H1 (cell line): Measurements from ENCODE around the gene SH3RF2.

Experiments
- ASH2L ChIP-seq: fragments of 200-600, 300-600 bp; sonication (generic); IDR thresholded peaks from one replicate; pipeline ENCODE4 v1.7.1; 2017; ENCODE audit warnings: low read length
- CEBPB ChIP-seq: IDR thresholded peaks from 2 replicates; pipeline ENCODE4 v1.6.1; 2012; ENCODE audit warnings: low read depth, low read length
- CTCF ChIP-seq, 3 experiments: IDR thresholded peaks; 1 replicate in 2 of 3; 2 replicates in 1 of 3; pipeline versions ENCODE4 v1.5.1 to v1.6.1; 2011; ENCODE audit warnings: low read length in 3 of 3, mild to moderate bottlenecking in 3 of 3, inconsistent platforms in 2 of 3, low read depth in 1 of 3, moderate library complexity in 1 of 3; ENCODE audit not compliant: insufficient read depth in 1 of 3; ENCODE audit errors: control extremely low read depth in 1 of 3
- EP300 ChIP-seq, 2 experiments: IDR thresholded peaks; 1 replicate in 1 of 2; 2 replicates in 1 of 2; pipeline ENCODE4 v1.6.1; 2011 to 2012; ENCODE audit warnings: low read depth in 2 of 2, low read length in 2 of 2, mild to moderate bottlenecking in 2 of 2, borderline replicate concordance in 1 of 2, inconsistent platforms in 1 of 2, moderate library complexity in 1 of 2
- EZH2 ChIP-seq: fragments of 200-600 bp; sonication (generic); IDR thresholded peaks from 2 replicates; pipeline ENCODE4 v1.7.1; 2012; ENCODE audit warnings: low read depth, mild to moderate bottlenecking, moderate library complexity, low read length, inconsistent platforms; ENCODE audit not compliant: severe bottlenecking
- POLR2A ChIP-seq, 2 experiments: IDR thresholded peaks; 1 replicate in 1 of 2; 2 replicates in 1 of 2; pipeline ENCODE4 v1.6.1; 2011; ENCODE audit warnings: low read depth in 2 of 2, low read length in 2 of 2, mild to moderate bottlenecking in 2 of 2; ENCODE audit errors: control extremely low read depth in 1 of 2
- POLR2AphosphoS5 ChIP-seq: IDR thresholded peaks from 2 replicates; pipeline ENCODE4 v1.6.1; 2011; ENCODE audit warnings: low read depth, low read length
- SP1 ChIP-seq: IDR thresholded peaks from 2 replicates; pipeline ENCODE4 v1.6.1; 2011; ENCODE audit warnings: low read depth, low read length
- SRF ChIP-seq: IDR thresholded peaks from 2 replicates; pipeline ENCODE4 v1.6.1; 2011; ENCODE audit warnings: mild to moderate bottlenecking, low read depth, low read length, moderate library complexity
- TBP ChIP-seq: IDR thresholded peaks from 2 replicates; pipeline ENCODE4 v1.6.1; 2011; ENCODE audit warnings: low read depth, low read length, improper control_type of control experiment

GRCh38 chr5:145971108-145971507 is 34.7 kb downstream of the SH3RF2 start:
- no peak for TF ChIP-seq EZH2
- no peak for TF ChIP-seq CTCF (IDR thresholded peaks at IDR 0.05; ENCODE audit: control extremely low read depth in 1 of 3, insufficient read depth in 1 of 3, low read depth in 1 of 3, low read length in 3 of 3)
- TF ChIP-seq SRF: no peak
- TF ChIP-seq POLR2A (IDR thresholded peaks at IDR 0.05; ENCODE audit: control extremely low read depth in 1 of 2, low read depth in 2 of 2, low read length in 2 of 2): no peak
- TF ChIP-seq TBP: no peak
- no peak for TF ChIP-seq POLR2AphosphoS5
- no peak for TF ChIP-seq SP1
- no peak for TF ChIP-seq CEBPB
- TF ChIP-seq ASH2L: no peak
- no peak for TF ChIP-seq EP300 (IDR thresholded peaks at IDR 0.05; ENCODE audit: borderline replicate concordance in 1 of 2, low read depth in 2 of 2, low read length in 2 of 2)
